HG02759 (cell line): ENCODE measurements around the gene ARHGAP18.

Experiments used
- ATAC-seq: cut with Tn5 transposase; IDR thresholded peaks from one replicate; pipeline ENCODE4 v1.9.1; 2021; ENCODE audit warnings: mild to moderate bottlenecking, moderate library complexity; ENCODE audit not compliant: unreplicated experiment

The ARHGAP18 gene

GRCh38 chr6:129695373-129696027 is 14.5 kb downstream of the ARHGAP18 start:
- peak; percentile 57 for ATAC-seq

DNA sequence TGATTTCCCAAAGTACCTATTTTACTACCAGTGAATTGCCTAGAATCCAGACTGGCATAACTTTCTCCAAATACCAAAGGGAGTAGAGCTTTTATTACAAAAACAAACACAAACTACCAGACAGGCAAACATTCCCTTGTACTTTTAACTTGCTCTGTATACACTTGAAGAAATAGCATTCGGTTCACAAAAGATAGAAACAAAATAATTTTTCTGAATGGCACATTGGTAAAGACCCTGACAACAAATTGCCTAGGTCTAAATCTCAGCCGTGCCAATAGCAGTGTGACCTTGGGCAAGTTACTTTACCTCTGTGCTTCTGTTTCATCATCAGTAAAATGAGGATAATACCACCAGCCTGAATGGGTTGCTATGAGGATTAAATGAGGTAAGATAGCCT is 15.9 kb downstream of the ARHGAP18 start:
- ATAC-seq = no peak

DNA sequence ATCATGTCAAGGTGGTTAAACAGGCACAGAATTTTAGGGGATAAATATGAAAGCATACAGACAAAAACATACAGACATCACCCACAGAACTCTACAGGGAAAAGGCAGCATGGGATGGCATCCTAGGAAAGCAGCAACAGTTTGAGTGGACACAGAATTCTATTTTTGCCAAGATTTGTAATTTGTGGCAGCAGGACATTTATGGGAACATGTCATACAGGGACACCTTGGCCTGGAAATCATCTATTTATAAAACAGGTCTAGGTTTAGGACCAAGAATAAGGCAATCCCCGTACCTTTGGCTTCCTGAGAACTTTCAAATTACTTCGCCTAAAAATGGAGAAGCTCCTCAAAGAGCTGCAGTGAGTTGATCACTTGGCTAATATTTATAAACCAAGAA is 17.5 kb downstream of the ARHGAP18 start:
- no peak for ATAC-seq

- no peak for ATAC-seq
Measured at GRCh38 chr6:129691709-129692108, 18.3 kb downstream of the ARHGAP18 start.

DNA sequence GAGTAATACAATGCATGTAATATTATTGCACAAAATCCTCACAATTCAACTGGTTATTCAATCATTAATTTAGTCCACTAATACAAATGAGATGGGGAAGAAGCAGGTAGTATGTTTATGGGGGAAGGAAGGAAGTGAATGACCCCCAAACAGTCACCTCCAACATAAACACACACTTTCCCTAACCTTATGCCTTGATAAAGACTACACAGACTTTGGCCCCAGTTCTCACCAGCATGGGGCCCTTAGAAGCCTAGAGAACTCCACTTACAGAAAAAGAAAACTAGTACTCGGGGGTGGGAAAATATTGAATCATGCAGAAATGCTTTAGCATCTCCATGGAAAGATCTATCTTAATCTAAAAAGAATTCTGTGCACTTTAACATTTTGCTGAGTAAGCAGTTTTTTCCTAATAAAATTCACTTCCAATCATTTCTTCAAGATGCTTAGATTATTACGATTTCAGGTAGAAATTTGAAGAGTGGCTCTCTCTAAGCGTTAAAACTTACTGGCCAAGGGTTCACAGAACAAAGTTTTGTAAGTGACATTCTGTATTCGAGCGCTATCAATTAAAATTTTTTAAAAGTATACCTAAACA is 18.8 kb downstream of the ARHGAP18 start:
- ATAC-seq = no peak

DNA sequence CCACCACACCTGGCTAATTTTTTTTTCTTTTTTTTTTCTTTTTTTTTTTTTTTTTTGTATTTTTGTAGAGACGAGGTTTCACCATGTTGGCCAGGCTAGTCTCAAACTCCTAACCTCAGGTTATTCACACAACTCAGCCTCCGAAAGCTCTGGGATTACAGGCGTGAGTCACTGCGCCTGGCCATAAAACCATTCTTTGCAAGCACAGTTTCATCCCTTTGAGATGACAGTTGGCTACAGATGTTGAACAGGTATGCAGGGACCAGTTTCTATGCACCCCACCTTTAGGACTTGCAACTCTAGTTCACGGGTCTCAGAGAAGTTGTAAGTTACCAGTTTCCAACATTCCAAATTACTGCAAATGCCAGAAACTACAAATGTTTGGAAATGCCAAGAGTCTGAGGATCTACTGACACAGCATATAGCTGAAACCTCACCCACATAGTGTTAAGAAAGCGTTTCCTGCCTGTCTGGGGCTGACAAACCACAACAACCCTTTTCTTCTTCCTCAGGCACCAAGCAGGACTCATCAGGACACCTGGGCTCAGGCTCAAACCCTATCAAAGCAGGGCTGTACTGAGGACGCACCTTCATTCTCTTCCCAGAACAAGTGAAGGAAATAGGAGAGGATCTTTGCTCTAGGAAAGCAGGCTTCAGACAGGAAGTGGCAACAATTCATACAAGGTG is 22.9 kb downstream of the ARHGAP18 start:
- peak; percentile 71 for ATAC-seq

DNA sequence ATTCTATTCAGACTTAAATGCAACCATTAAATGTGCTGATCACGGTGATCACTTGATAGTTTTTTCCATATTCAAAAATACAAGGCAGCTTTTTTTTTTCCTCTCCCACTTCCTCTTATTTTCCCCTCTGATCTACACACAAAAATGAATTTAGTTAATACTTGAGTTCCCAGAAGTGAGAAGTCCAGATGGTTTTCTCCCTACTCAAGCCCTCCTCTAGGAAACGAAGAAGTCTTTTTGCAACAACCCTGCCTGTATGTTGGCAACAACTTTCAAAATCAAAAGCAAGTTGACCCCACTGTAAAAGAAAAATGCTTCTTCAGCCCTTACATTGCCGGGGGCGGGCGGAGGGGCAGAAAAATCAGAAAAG is 24.3 kb downstream of the ARHGAP18 start:
- no peak for ATAC-seq

GRCh38 chr6:129684903-129685661 is 24.9 kb downstream of the ARHGAP18 start:
- no peak for ATAC-seq

- ATAC-seq = no peak
Measured at GRCh38 chr6:129684323-129684884, 25.6 kb downstream of the ARHGAP18 start.

- ATAC-seq = peak; percentile 93
Measured at GRCh38 chr6:129683601-129684322, 26.2 kb downstream of the ARHGAP18 start.

GRCh38 chr6:129681913-129682205 is 28.1 kb downstream of the ARHGAP18 start:
- no peak for ATAC-seq

- no peak for ATAC-seq
Measured at GRCh38 chr6:129680633-129681032, 29.3 kb downstream of the ARHGAP18 start.

- no peak for ATAC-seq
Measured at GRCh38 chr6:129679758-129680157, 30.2 kb downstream of the ARHGAP18 start.

- no peak for ATAC-seq
Measured at GRCh38 chr6:129679275-129679674, 30.7 kb downstream of the ARHGAP18 start.

- no peak for ATAC-seq
Measured at GRCh38 chr6:129678463-129678862, 31.5 kb downstream of the ARHGAP18 start.

DNA sequence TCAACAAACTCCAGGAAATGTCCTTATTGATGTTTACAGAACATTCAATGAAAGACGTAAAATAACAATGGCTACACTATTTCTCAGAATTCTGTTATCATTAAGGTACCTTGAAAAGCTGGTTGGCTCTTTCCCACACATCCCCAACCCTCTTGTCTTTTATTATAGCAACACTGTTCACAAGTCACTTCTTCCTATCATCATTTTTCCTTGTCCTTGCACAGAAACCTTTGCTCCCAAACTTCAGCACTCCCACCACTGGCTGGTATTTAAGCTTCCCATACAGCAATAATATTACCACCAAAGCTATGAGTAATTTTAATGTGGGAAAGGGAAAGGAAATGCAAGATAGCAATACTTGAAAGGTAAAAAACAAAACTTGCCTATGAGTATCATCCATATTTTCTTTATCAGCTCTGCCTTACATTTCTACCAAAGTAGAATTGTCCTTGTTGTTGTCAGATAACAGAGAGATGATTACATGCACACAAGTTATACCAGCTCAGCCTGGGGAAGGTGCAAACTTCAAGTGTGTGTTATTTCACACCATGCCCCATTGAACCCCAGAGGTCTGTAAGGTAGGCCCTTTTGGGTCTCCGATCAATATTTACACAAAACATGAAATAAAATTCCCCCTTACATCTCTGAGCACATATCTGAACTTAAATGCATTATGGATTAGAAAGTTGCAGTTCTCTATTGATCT is 32.2 kb downstream of the ARHGAP18 start:
- no peak for ATAC-seq

GRCh38 chr6:129675669-129676472 is 34.1 kb downstream of the ARHGAP18 start:
- no peak for ATAC-seq

- no peak for ATAC-seq
Measured at GRCh38 chr6:129673748-129674147, 36.2 kb downstream of the ARHGAP18 start.

DNA sequence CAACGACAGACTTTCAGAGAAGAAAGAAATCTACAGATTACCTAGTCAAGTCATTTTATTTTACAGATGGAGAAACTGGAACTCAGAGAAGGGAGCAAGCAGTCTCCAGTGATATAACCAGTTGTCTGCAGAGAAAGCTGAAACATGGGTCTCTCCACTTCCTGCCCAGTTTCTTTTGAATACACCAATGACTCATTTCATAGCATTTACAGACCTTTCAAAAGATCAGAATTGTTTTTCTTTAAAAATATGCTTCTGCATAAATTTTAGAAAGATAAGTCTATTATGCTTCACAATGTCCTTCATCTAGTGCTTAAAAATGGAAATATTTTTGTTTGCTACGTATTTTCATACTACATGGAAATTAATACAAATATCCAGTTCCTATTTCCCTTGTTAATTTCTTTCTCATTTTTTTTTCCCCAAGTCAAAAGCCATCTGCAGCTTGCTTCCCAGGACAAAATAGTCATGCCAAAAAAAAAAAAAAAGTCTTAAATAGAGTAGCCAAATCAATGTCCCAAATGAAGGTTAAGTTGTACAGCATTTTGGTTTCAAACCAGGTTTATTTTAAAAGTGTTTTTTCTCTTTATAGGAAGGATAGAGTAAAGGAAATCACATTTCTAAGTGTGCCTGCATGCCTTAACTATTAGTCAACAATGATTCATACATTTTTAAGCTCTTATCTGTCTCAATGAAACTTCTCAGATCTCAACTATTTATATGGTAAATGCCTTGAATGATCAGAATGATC is 36.9 kb downstream of the ARHGAP18 start:
- ATAC-seq = peak; percentile 62
